BE2C (cell line): Measurements from ENCODE around the gene ZNF664.

ENCODE experiments used
- DNase-seq: peaks from one replicate; pipeline ENCODE4 v3.0.0-alpha.2; 2020
- H3K27me3 ChIP-seq: fragments of 250-450 bp; sonication (Bioruptor Pico); 2 replicates; pipeline ENCODE4 v1.5.1; 2020; ENCODE audit warnings: mild to moderate bottlenecking
- H3K36me3 ChIP-seq: fragments of 250-450 bp; sonication (Bioruptor Pico); 2 replicates; pipeline ENCODE4 v1.5.1; 2020; ENCODE audit warnings: mild to moderate bottlenecking
- H3K4me1 ChIP-seq: fragments of 250-450 bp; sonication (Bioruptor Pico); 2 replicates; pipeline ENCODE4 v1.5.1; 2020
- H3K4me3 ChIP-seq: 2 replicates; pipeline ENCODE4 v1.5.1; 2011; ENCODE audit warnings: low read depth, low read length
- H3K9me3 ChIP-seq: fragments of 250-450 bp; sonication (Bioruptor Pico); 2 replicates; pipeline ENCODE4 v1.5.1; 2020
- TF ChIP-seq, protein P1 (sequence below): IDR thresholded peaks from 2 replicates; pipeline ENCODE4 v1.5.1; 2012; ENCODE audit warnings: mild to moderate bottlenecking, low read depth, low read length

The ZNF664 gene

DNA sequence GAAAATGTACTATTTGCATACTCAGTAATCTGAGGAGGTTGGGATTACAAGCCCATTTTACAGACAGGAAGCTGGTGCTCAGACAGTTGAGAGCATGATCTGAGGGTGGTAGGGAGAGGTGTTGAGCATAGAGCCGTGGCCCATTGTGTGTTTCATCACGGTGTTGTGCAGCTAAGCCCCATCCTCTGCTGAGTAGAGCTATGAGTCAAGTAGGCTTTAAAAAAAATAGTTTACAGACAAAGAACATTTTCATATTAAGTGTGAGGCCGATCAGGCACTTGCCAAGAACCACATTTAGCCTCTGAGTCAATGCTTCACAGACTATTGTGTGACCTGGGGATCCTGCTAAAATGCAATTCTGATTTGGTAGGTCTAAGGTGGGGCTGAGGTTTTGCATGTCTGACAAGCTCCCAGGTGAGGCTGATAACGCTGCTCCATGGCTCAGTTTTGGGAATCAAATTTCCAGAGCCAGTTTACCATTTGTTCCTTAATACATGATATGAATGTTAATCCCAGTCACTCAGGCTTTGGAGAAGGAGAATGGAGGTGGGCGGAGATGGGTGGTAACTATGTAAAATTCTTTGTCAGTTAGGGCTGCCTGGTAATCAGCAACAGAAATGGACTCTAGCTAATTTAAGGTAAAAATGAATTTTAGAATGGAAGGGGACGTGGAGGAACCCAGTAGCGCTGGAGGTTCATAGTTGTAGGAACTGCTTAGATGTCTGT is 22.2 kb downstream of the ZNF664 start:
- Histone ChIP-seq H3K36me3 (peaks cover 52% of the 10 kb centered on the region), H3K9me3 (no peaks in the 10 kb centered on the region), H3K4me1 (peaks cover 18% of the 10 kb centered on the region), H3K27me3 (no peaks in the 10 kb centered on the region), H3K4me3 (no peak overlapping the region)
- TF ChIP-seq, protein P1, sequence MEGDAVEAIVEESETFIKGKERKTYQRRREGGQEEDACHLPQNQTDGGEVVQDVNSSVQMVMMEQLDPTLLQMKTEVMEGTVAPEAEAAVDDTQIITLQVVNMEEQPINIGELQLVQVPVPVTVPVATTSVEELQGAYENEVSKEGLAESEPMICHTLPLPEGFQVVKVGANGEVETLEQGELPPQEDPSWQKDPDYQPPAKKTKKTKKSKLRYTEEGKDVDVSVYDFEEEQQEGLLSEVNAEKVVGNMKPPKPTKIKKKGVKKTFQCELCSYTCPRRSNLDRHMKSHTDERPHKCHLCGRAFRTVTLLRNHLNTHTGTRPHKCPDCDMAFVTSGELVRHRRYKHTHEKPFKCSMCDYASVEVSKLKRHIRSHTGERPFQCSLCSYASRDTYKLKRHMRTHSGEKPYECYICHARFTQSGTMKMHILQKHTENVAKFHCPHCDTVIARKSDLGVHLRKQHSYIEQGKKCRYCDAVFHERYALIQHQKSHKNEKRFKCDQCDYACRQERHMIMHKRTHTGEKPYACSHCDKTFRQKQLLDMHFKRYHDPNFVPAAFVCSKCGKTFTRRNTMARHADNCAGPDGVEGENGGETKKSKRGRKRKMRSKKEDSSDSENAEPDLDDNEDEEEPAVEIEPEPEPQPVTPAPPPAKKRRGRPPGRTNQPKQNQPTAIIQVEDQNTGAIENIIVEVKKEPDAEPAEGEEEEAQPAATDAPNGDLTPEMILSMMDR: no peak
- DNase-seq: no peak

DNA sequence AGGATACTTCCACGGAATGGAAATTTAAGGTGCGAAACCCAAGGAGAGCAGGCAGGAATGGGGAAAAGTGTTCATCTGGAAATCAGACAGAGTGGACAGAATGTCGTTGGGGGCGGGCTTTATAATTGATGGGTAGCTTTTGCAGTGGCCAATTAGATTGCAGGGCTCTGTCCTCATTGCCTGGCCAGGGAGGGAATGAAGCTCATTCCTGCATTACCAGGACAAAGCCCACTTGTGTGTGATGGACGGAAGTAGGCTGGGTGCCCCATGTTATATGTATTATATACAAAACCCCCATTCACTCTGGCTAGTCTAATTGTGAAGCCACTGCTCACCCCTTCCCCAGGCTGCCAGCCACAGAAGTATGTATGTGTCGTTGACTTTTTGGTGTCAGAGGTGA is 23.6 kb downstream of the ZNF664 start:
- Histone ChIP-seq H3K4me3 (no peak overlapping the region), H3K27me3 (no peaks in the 10 kb centered on the region), H3K36me3 (peaks cover 52% of the 10 kb centered on the region), H3K4me1 (peaks cover 13% of the 10 kb centered on the region), H3K9me3 (no peaks in the 10 kb centered on the region)
- TF ChIP-seq, protein P1: no peak
- DNase-seq: no peak

DNA sequence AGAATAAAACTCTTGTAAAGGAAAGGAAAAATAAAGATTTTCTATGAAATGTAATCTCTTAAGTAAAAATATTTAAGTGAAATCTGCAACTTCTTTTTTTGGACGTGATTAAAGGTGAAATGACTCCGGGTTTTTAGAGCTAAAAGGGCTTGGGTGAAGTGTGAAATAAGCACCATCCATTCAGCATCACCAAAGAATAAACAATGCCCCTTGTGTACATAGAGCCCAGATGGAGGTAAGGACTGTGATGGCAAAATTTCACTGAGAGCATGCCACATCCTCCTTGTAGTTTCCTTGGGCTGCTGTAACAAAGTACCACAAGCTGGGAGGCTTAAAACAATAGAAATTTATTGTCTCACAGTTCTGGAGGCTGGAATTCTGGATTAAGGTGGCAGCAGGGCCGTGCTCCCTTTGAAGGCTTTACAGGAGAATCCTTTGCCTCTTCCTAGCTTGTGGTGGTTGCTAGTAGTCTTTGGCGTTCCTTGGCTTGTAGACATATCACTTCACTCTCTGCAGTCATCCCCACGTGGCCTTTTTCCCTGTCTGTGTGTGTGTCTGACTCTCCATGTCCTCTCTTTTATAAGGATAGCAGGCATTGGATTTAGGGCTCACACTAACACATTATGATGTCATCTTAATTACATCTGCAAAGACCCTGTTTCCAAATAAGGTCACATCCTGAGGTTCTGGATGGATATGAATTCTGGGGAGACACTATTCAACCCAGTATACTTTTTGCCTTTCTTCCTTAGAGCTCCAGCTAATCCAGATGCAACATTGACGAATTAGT is 24.2 kb downstream of the ZNF664 start:
- DNase-seq: no peak
- Histone ChIP-seq H3K4me1 (peaks cover 12% of the 10 kb centered on the region), H3K9me3 (no peaks in the 10 kb centered on the region), H3K4me3 (no peak overlapping the region), H3K27me3 (no peaks in the 10 kb centered on the region), H3K36me3 (peaks cover 52% of the 10 kb centered on the region)
- TF ChIP-seq, protein P1: no peak

DNA sequence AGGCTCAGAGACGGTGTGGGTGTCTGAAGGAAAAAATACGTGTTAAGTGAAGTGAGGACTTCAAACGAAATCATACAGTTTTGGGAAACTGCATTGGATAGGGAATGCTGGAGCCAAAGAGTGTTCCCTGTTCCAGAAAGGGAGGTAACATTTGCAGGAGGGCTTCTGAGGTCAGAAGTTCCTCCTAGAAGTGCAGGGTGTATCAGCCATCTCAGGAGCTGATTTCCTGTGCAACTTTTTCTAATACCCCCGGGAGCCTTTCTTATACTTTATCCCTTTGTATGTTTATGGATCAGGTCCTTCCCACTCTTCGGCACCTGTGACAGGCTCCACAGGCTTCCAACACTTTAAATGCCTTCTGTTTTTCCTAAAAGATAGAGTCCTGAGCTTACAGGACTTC is 24.9 kb downstream of the ZNF664 start:
- H3K4me1 ChIP-seq: peaks cover 10% of the 10 kb centered on the region
- no peak for DNase-seq
- TF ChIP-seq, protein P1: no peak
- no peak overlapping the region for H3K4me3 ChIP-seq
- no peaks in the 10 kb centered on the region for H3K27me3 ChIP-seq
- no peaks in the 10 kb centered on the region for H3K9me3 ChIP-seq
- peaks cover 52% of the 10 kb centered on the region for H3K36me3 ChIP-seq

DNA sequence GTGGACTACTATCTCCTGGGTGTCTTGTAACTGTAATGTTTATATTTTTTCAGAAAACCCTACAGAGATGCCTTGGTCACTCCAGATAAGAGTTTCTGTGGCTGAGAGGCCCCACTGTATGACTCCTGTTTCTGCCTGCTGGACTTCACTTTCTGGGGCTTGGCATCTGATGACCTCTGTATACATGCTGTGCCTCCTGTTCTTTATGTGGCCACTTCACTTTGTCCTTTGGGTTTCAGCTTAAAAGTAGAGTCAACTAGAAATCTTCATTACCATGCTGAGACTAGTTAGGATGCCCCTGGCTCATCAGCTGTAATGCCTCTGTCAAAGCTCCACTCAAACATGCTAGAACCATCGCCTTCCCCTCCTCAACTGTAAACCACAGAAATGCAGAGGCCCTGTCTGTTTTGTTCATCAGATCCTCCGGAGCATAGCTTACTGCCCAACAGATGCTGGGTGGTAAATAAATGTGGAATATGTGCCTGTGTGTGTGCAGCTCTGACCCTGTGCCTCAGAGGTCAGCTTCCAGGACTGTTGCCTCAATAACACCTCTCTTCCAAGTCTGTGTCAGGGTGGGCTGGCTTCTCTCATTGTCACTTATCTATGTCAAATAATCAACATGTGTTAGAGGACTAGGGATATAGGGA is 25.5 kb downstream of the ZNF664 start:
- Histone ChIP-seq H3K27me3 (no peaks in the 10 kb centered on the region), H3K36me3 (peaks cover 49% of the 10 kb centered on the region), H3K9me3 (no peaks in the 10 kb centered on the region), H3K4me3 (no peak overlapping the region), H3K4me1 (peaks cover 5% of the 10 kb centered on the region; the same call in 1 of the 2 replicates)
- no peak for DNase-seq
- TF ChIP-seq, protein P1: no peak

DNA sequence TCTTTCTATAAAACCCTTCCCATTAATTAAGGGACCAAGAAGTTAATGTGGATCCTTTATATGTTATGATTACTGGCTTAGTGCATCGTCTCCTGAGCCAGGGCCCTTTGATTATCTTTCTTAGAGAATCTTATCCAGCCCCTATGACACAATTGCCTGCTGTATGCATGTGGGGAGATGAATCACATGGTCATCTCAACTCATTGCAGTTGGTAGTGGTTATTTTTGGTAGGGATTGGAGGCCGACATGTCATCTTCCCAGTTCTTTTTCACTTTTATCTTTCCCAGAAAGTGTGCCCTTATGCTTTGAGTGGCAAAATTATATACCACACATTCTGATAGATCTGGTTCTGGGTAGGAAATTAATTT is 26.0 kb downstream of the ZNF664 start:
- H3K4me1 ChIP-seq: 0 out of 2 replicates have a peak, but pooled peaks cover 4% of the 10 kb centered on the region

More for the DNA sequence above, 26.0 kb downstream of the ZNF664 start:
- TF ChIP-seq, protein P1: no peak
- DNase-seq: no peak
- Histone ChIP-seq H3K4me3 (no peak overlapping the region), H3K27me3 (no peaks in the 10 kb centered on the region), H3K9me3 (no peaks in the 10 kb centered on the region), H3K36me3 (peaks cover 49% of the 10 kb centered on the region)
